Measurements from ENCODE around the gene NMBR.
A peak's percentile ranks its signal among the peaks of the same experiment; 100 is the strongest.
"Not testable (repeated sequence)": the region's sequence is repeated elsewhere in the genome, so short reads cannot be mapped to it uniquely, and the experiment has no call there.

NMBR gene

GRCh38 chr6:142058551-142059290, 88.2 kb downstream of the NMBR start:
- no peak for DNase-seq (ENCODE audit: low spot score)

- no peak for DNase-seq (ENCODE audit: low spot score)
Measured at GRCh38 chr6:142055219-142055618, 91.7 kb downstream of the NMBR start.

GRCh38 chr6:142051404-142051803, 95.5 kb downstream of the NMBR start:
- DNase-seq (ENCODE audit: low spot score), result no peak

- no peak for DNase-seq (ENCODE audit: low spot score)
Measured at GRCh38 chr6:142048593-142048980, 98.3 kb downstream of the NMBR start.

- no peak for DNase-seq (ENCODE audit: low spot score)
Measured at GRCh38 chr6:142047934-142048592, 98.9 kb downstream of the NMBR start.

GRCh38 chr6:142045380-142046278, 101.3 kb downstream of the NMBR start:
- peak; percentile 43 for DNase-seq (ENCODE audit: low spot score)

- DNase-seq (ENCODE audit: low spot score), result no peak
Measured at GRCh38 chr6:142035890-142036289, 111.0 kb downstream of the NMBR start.

- DNase-seq (ENCODE audit: low spot score), result no peak
Measured at GRCh38 chr6:142031035-142031434, 115.9 kb downstream of the NMBR start.

GRCh38 chr6:142030115-142030619, 116.8 kb downstream of the NMBR start:
- no peak for DNase-seq (ENCODE audit: low spot score)

- no peak for DNase-seq (ENCODE audit: low spot score)
Measured at GRCh38 chr6:142028527-142028926, 118.4 kb downstream of the NMBR start.

- not testable (repeated sequence) for DNase-seq (ENCODE audit: low spot score)
Measured at GRCh38 chr6:142027804-142028203, 119.1 kb downstream of the NMBR start.

GRCh38 chr6:142027074-142027473, 119.8 kb downstream of the NMBR start:
- no peak for DNase-seq (ENCODE audit: low spot score)

- DNase-seq (ENCODE audit: low spot score), result peak; percentile 50
Measured at GRCh38 chr6:142026471-142026870, 120.5 kb downstream of the NMBR start.

Data from kidney tubule cell (primary cell).